Common myeloid progenitor, CD34-positive (primary cell): ENCODE measurements around the gene SLC28A1.

ENCODE experiments used
- CTCF ChIA-PET: fragments of 350-600 bp; sonication (Branson Sonifier 250); formaldehyde crosslinking; loops from one replicate; lab custom pipeline; 2021; ENCODE audit warnings: antibody characterized with exemption; lab: Charles Lee
- POLR2A ChIA-PET: fragments of 350-600 bp; sonication (Branson Sonifier 250); formaldehyde crosslinking; loops from one replicate; lab custom pipeline; 2021; ENCODE audit warnings: antibody characterized with exemption; lab: Charles Lee
- DNase-seq, 3 donors: peaks; one replicate each; pipeline versions ENCODE4 v3.0.0 to v3.0.0-alpha.2; 2013
- H3K27ac ChIP-seq, 2 experiments: 1 replicate in 1 of 2; 2 replicates in 1 of 2; pipeline ENCODE4 v1.7.0; 2013; ENCODE audit warnings: inconsistent platforms in 2 of 2, low read length in 2 of 2, mild to moderate bottlenecking in 2 of 2, low read depth in 1 of 2, moderate library complexity in 1 of 2; ENCODE audit not compliant: severe bottlenecking in 2 of 2, insufficient read depth in 1 of 2, poor library complexity in 1 of 2
- H3K27me3 ChIP-seq, 5 experiments: replicated peaks in 2 of 5; 1 replicate in 3 of 5; 2 replicates in 2 of 5; pipeline versions ENCODE4 v1.6.1 to v1.7.0; 2013; ENCODE audit warnings: low read length in 4 of 5, mild to moderate bottlenecking in 2 of 5, moderate library complexity in 2 of 5, inconsistent platforms in 1 of 5; ENCODE audit not compliant: insufficient read depth in 5 of 5, control insufficient read depth in 4 of 5
- H3K36me3 ChIP-seq, 4 experiments: 1 replicate in 2 of 4; 2 replicates in 2 of 4; pipeline versions ENCODE4 v1.6.1 to v1.7.0; 2013; ENCODE audit warnings: low read length in 3 of 4, control low read depth in 1 of 4, mild to moderate bottlenecking in 1 of 4; ENCODE audit not compliant: control insufficient read depth in 4 of 4, insufficient read depth in 4 of 4
- H3K4me1 ChIP-seq, 4 experiments: 1 replicate in 3 of 4; 2 replicates in 1 of 4; pipeline versions ENCODE4 v1.6.1 to v1.7.1; 2013; ENCODE audit warnings: low read length in 3 of 4, mild to moderate bottlenecking in 3 of 4, control low read depth in 1 of 4, inconsistent platforms in 1 of 4, moderate library complexity in 1 of 4; ENCODE audit not compliant: control insufficient read depth in 4 of 4, insufficient read depth in 4 of 4; ENCODE audit errors: control extremely low read depth in 1 of 4
- H3K4me3 ChIP-seq, 7 experiments: 1 replicate in 4 of 7; 2 replicates in 3 of 7; pipeline versions ENCODE4 v1.5.1 to v1.7.0; 2013; ENCODE audit warnings: mild to moderate bottlenecking in 7 of 7, low read length in 6 of 7, moderate library complexity in 6 of 7, inconsistent platforms in 2 of 7, low read depth in 2 of 7, control low read depth in 1 of 7; ENCODE audit not compliant: insufficient read depth in 4 of 7, control insufficient read depth in 1 of 7; ENCODE audit errors: extremely low read depth in 1 of 7
- H3K9me3 ChIP-seq, 5 experiments: 1 replicate in 4 of 5; 2 replicates in 1 of 5; pipeline versions ENCODE4 v1.6.1 to v1.7.1; 2013; ENCODE audit warnings: low read length in 4 of 5, mild to moderate bottlenecking in 2 of 5, inconsistent platforms in 1 of 5, low read depth in 1 of 5, moderate library complexity in 1 of 5; ENCODE audit not compliant: control insufficient read depth in 4 of 5, insufficient read depth in 2 of 5; ENCODE audit errors: control extremely low read depth in 1 of 5
- WGBS: methylation state at CpG from one replicate; pipeline ENCODE4 v1.1.5; 2013; ENCODE audit not compliant: insufficient coverage; 5-methylcytosine and 5-hydroxymethylcytosine counted together

Gene SLC28A1

DNA sequence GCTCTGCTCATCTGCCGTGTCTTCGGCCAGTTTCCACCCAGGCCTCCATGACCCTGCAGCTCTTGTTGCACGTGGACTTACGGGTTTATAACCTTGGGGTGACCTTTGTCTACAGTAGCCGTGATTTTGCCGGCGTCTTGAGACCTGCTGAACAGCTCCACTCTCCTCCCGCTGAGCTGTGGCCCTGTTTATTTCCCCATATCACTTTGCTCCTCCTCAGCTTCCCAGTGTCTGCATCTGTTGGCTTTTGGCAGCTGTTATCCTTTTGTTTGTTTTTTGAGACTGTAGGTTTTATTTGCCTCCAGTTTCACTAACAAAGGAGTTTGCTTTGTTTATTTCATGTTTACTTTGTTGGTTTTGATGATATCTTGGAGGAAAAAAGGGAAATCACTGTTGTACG lies 29.3 kb upstream of the SLC28A1 start:
- no peak for DNase-seq
- no peaks in the 10 kb centered on the region for H3K27me3 ChIP-seq
- H3K4me1 ChIP-seq: no peaks in the 10 kb centered on the region
- H3K9me3 ChIP-seq: no peaks in the 10 kb centered on the region
- H3K4me3 ChIP-seq: no peak overlapping the region
- WGBS: 96% methylated on average over 9 of the region's 9 CpGs
- H3K27ac ChIP-seq: no peak overlapping the region
- H3K36me3 ChIP-seq: no peaks in the 10 kb centered on the region
- ChIA-PET CTCF (no interaction called here), POLR2A (no interaction called here)

- Histone ChIP-seq H3K4me3 (no peak overlapping the region), H3K4me1 (no peaks in the 10 kb centered on the region), H3K27me3 (no peaks in the 10 kb centered on the region), H3K36me3 (no peaks in the 10 kb centered on the region), H3K9me3 (no peaks in the 10 kb centered on the region), H3K27ac (no peak overlapping the region)
- CTCF ChIA-PET: no interaction called here
- POLR2A ChIA-PET: no interaction called here
- no peak for DNase-seq
Observed at GRCh38 chr15:84855765-84856164, 28.7 kb upstream of the SLC28A1 start.

DNA sequence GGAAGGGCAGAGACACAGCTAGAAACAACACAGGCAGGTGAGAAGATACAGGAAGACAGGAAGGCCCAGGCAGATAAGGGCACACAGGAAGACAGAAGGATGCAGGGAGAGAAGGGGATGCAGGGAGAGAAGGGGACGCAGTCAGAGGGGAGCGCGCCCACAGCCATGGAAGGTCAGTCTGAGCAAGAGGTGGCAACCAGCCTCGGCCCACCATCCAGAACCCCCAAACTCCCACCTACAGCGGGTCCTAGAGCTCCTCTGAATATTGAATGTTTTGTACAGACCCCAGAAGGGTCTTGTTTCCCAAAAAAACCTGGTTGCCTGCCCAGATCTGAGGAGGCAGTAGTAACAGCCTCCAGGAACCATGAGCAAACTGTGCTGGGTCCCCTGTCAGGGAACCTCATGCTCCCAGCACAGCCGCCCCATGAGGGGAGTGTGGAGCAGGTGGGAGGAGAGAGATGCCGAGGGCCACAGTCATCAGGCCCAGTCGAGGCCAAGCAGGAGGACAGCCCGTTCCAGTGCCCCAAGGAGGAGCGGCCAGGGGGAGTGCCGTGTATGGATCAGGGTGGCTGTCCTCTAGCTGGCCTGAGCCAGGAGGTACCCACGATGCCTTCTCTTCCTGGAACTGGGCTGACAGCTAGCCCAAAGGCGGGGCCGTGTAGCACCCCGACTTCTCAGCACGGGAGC lies 27.6 kb upstream of the SLC28A1 start:
- H3K4me3 ChIP-seq: no peak overlapping the region
- no peak overlapping the region for H3K27ac ChIP-seq
- POLR2A ChIA-PET: no interaction called here
- no peak for DNase-seq
- no peaks in the 10 kb centered on the region for H3K9me3 ChIP-seq
- H3K36me3 ChIP-seq: no peaks in the 10 kb centered on the region
- H3K4me1 ChIP-seq: no peaks in the 10 kb centered on the region
- H3K27me3 ChIP-seq: no peaks in the 10 kb centered on the region
- CTCF ChIA-PET: interaction anchor here (0.6 kb wide), 1 partner anchor 193 kb away, joined by 3 read pairs; no protein-coding TSS in a partner anchor
- WGBS: 96% methylated on average over 14 of the region's 16 CpGs

DNA sequence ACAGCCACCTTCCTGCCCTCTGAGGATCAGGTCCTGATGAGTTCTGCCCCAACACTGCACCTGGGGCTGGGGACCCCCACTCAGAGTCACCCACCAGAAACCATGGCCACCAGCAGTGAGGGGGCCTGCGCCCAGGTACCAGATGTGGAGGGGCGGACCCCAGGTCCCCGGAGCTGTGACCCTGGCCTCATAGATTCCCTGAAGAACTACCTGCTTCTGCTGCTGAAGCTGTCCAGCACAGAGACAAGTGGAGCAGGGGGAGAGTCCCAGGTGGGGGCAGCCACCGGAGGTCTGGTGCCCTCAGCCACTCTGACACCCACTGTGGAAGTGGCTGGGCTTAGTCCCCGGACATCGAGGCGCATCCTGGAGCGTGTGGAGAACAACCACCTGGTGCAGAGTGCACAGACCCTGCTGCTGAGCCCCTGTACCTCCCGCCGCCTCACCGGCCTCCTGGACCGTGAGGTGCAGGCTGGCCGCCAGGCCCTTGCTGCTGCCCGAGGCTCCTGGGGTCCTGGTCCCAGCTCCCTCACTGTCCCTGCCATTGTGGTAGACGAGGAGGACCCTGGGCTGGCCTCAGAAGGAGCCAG lies 27.0 kb upstream of the SLC28A1 start:
- Histone ChIP-seq H3K27ac (no peak overlapping the region), H3K36me3 (no peaks in the 10 kb centered on the region), H3K4me1 (no peaks in the 10 kb centered on the region), H3K27me3 (no peaks in the 10 kb centered on the region), H3K4me3 (no peak overlapping the region), H3K9me3 (no peaks in the 10 kb centered on the region)
- 94% methylated on average over 14 of the region's 15 CpGs for WGBS
- no peak for DNase-seq
- CTCF ChIA-PET: interaction anchor here (0.6 to 1.8 kb wide), 2 partner anchors 19 to 194 kb away, joined by 3 to 4 read pairs; no protein-coding TSS in a partner anchor
- POLR2A ChIA-PET: no interaction called here

DNA sequence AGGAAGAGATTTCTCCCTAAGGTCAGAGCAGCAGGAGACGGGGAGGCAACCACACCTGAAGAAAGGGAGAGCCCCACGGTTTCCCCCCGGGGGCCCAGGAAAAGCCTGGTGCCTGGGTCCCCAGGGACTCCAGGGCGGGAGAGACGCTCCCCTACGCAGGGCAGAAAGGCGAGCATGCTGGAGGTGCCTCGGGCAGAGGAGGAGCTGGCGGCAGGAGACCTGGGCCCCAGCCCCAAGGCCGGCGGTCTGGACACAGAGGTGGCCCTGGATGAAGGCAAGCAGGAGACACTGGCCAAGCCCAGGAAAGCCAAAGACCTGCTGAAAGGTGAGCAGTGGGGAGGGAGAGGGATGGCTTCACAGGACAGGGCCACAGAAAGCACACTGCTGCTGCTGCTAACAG lies 26.2 kb upstream of the SLC28A1 start:
- 97% methylated on average over 11 of the region's 11 CpGs for WGBS
- CTCF ChIA-PET: interaction anchor here (1.8 kb wide), 1 partner anchor 19 kb away, joined by 4 read pairs; no protein-coding TSS in a partner anchor
- H3K27me3 ChIP-seq: no peaks in the 10 kb centered on the region
- H3K27ac ChIP-seq: no peak overlapping the region
- DNase-seq: no peak
- H3K9me3 ChIP-seq: no peaks in the 10 kb centered on the region
- no peak overlapping the region for H3K4me3 ChIP-seq
- POLR2A ChIA-PET: no interaction called here
- H3K36me3 ChIP-seq: no peaks in the 10 kb centered on the region
- no peaks in the 10 kb centered on the region for H3K4me1 ChIP-seq

DNA sequence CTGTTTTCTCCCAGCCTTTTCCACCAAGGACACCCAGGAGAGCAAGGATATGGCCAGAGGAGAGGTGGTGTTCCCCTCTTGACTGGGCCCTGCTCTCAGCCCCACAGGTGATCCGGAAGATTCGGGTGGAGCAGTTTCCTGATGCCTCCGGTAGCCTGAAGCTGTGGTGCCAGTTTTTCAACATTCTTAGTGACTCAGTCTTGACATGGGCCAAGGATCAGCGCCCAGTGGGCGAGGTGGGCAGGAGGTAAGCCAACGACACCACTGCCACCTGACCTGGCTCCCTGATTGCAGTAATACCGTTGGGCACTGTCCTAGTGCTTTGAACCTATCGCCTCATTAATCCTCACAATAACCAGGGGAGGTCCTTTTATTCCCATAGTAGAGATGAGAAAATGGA lies 25.3 kb upstream of the SLC28A1 start:
- Histone ChIP-seq H3K27ac (no peak overlapping the region), H3K4me3 (no peak overlapping the region), H3K4me1 (no peaks in the 10 kb centered on the region), H3K27me3 (no peaks in the 10 kb centered on the region), H3K9me3 (no peaks in the 10 kb centered on the region), H3K36me3 (no peaks in the 10 kb centered on the region)
- ChIA-PET CTCF (interaction anchor here (1.0 to 1.8 kb wide), 2 partner anchors 18 to 26 kb away, joined by 3 to 4 read pairs; no protein-coding TSS in a partner anchor), POLR2A (no interaction called here)
- WGBS: 95% methylated on average over 7 of the region's 8 CpGs
- DNase-seq: no peak

- H3K27ac ChIP-seq: no peak overlapping the region
- POLR2A ChIA-PET: no interaction called here
- no peak for DNase-seq
- CTCF ChIA-PET: interaction anchor here (1.0 kb wide), 1 partner anchor 27 kb away, joined by 3 read pairs; no protein-coding TSS in a partner anchor
- no peaks in the 10 kb centered on the region for H3K36me3 ChIP-seq
- 98% methylated on average over 13 of the region's 15 CpGs for WGBS
- H3K9me3 ChIP-seq: no peaks in the 10 kb centered on the region
- no peaks in the 10 kb centered on the region for H3K4me1 ChIP-seq
- H3K4me3 ChIP-seq: no peak overlapping the region
- no peaks in the 10 kb centered on the region for H3K27me3 ChIP-seq
Observed at GRCh38 chr15:84859651-84860050, 24.8 kb upstream of the SLC28A1 start.
